ENCODE measurements around the gene CNTN2. TPM values are rescaled to one million over a fixed set of nuclear protein-coding genes. Genes with fewer than 3 reads are reported as not detected.
A peak's percentile ranks its signal among the peaks of the same experiment; 100 is the strongest.

CNTN2 gene
- total and polyA plus RNA-seq, 2 experiments from 2014 or later, result 9.7 TPM; not detected in 1

GRCh38 chr1:205122489-205122882 is 79.5 kb downstream of the CNTN2 start:
- peak overlapping the region; percentile 94 for H3K4me2 ChIP-seq
- H3K4me3 ChIP-seq, result peak overlapping the region; percentile 33
- H3K4me1 ChIP-seq (ENCODE audit: insufficient read depth), result peaks cover 15% of the 10 kb centered on the region
- H3K9me2 ChIP-seq (replicated peaks; ENCODE audit: insufficient read depth), result no peaks in the 10 kb centered on the region
- peak overlapping the region; percentile 87 for H3K27ac ChIP-seq
- no peaks in the 10 kb centered on the region for H3K27me3 ChIP-seq
- H4K20me1 ChIP-seq (ENCODE audit: insufficient read depth, poor library complexity, severe bottlenecking), result no peaks in the 10 kb centered on the region
- DNase-seq (ENCODE audit: low spot score), result no peak
- peaks cover 39% of the 10 kb centered on the region for H3K79me2 ChIP-seq
- no peaks in the 10 kb centered on the region for H3K36me3 ChIP-seq (replicated peaks; ENCODE audit: insufficient read depth, low read depth)
- TF ChIP-seq CTCF (IDR thresholded peaks at IDR 0.05; ENCODE audit: poor library complexity) (no peak), EZH2 (IDR thresholded peaks at IDR 0.05; ENCODE audit: borderline replicate concordance) (no peak), EZH2phosphoT487 (IDR thresholded peaks at IDR 0.05; ENCODE audit: low read depth, severe bottlenecking, unreplicated experiment) (no peak)
- no peaks in the 10 kb centered on the region for H3K9me3 ChIP-seq (ENCODE audit: low read depth)
- WGBS (ENCODE audit: low lambda C conversion rate, missing lambda C conversion rate), result 51% methylated on average over 9 of the region's 9 CpGs
- H2AFZ ChIP-seq, result peak overlapping the region; percentile 80

DNA sequence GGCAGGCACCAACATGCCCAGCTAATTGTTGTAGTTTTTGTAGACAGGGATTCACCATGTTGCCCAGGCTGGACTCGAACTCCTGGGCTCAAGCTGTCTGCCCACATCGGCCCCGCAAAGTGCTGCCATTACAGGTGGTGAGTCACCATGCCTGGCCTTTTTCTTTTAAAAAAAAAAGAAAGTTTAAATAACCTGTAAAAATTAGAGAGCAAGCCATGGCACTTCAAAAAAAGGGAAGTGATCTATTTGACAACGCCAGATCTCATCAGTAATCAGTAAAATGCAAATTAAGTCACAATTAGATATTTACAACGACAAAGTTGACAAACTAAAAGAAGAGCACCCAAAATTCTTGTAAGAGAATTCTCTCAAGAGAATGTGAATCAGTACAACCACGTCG is 81.7 kb downstream of the CNTN2 start:
- Histone ChIP-seq H3K4me3 (no peak overlapping the region), H3K27ac (no peak overlapping the region), H3K4me2 (no peak overlapping the region), H4K20me1 (ENCODE audit: insufficient read depth, poor library complexity, severe bottlenecking) (no peaks in the 10 kb centered on the region), H3K36me3 (replicated peaks; ENCODE audit: insufficient read depth, low read depth) (no peaks in the 10 kb centered on the region), H2AFZ (no peak overlapping the region), H3K27me3 (no peaks in the 10 kb centered on the region), H3K4me1 (ENCODE audit: insufficient read depth) (peaks cover 15% of the 10 kb centered on the region), H3K79me2 (peaks cover 19% of the 10 kb centered on the region), H3K9me2 (replicated peaks; ENCODE audit: insufficient read depth) (no peaks in the 10 kb centered on the region), H3K9me3 (ENCODE audit: low read depth) (no peaks in the 10 kb centered on the region)
- no peak for DNase-seq (ENCODE audit: low spot score)
- TF ChIP-seq EZH2 (IDR thresholded peaks at IDR 0.05; ENCODE audit: borderline replicate concordance) (no peak), CTCF (IDR thresholded peaks at IDR 0.05; ENCODE audit: poor library complexity) (no peak), EZH2phosphoT487 (IDR thresholded peaks at IDR 0.05; ENCODE audit: low read depth, severe bottlenecking, unreplicated experiment) (no peak)
- WGBS (ENCODE audit: low lambda C conversion rate, missing lambda C conversion rate), result 86% methylated on average over 7 of the region's 7 CpGs

- Histone ChIP-seq H3K27ac (no peak overlapping the region), H3K4me3 (no peak overlapping the region), H3K9me3 (ENCODE audit: low read depth) (no peaks in the 10 kb centered on the region), H3K4me2 (no peak overlapping the region), H4K20me1 (ENCODE audit: insufficient read depth, poor library complexity, severe bottlenecking) (no peaks in the 10 kb centered on the region), H3K79me2 (no peaks in the 10 kb centered on the region), H3K27me3 (no peaks in the 10 kb centered on the region), H3K36me3 (replicated peaks; ENCODE audit: insufficient read depth, low read depth) (no peaks in the 10 kb centered on the region), H2AFZ (no peak overlapping the region), H3K9me2 (replicated peaks; ENCODE audit: insufficient read depth) (no peaks in the 10 kb centered on the region), H3K4me1 (ENCODE audit: insufficient read depth) (peaks cover 4% of the 10 kb centered on the region)
- WGBS (ENCODE audit: low lambda C conversion rate, missing lambda C conversion rate), result 90% methylated on average over 3 of the region's 3 CpGs
- TF ChIP-seq CTCF (IDR thresholded peaks at IDR 0.05; ENCODE audit: poor library complexity) (no peak), EZH2phosphoT487 (IDR thresholded peaks at IDR 0.05; ENCODE audit: low read depth, severe bottlenecking, unreplicated experiment) (no peak), EZH2 (IDR thresholded peaks at IDR 0.05; ENCODE audit: borderline replicate concordance) (no peak)
- no peak for DNase-seq (ENCODE audit: low spot score)
Measured at GRCh38 chr1:205127646-205128045, 84.6 kb downstream of the CNTN2 start.

Other genes with a start within 250 kb of the CNTN2 start
- 1.0 and 2.2 TPM in 2 replicates for gene NFASC, start 172.3 kb upstream of the CNTN2 start, total RNA-seq
- 0.75 and 1.7 TPM in 2 replicates for gene NFASC, start 172.3 kb upstream of the CNTN2 start, polyA plus RNA-seq
- 2.1 and 2.2 TPM in 2 replicates for gene TMEM81, start 41.2 kb downstream of the CNTN2 start, total RNA-seq
- 1.3 TPM in 1 of 2 replicates, not detected in the other for gene TMEM81, start 41.2 kb downstream of the CNTN2 start, polyA plus RNA-seq
- gene RBBP5, start 78.8 kb downstream of the CNTN2 start, total RNA-seq, result 15.3 and 16.7 TPM in 2 replicates
- 9.0 and 9.2 TPM in 2 replicates for gene RBBP5, start 78.8 kb downstream of the CNTN2 start, polyA plus RNA-seq
- gene DSTYK, start 168.5 kb downstream of the CNTN2 start, total RNA-seq, result 8.5 and 11.0 TPM in 2 replicates
- gene DSTYK, start 168.5 kb downstream of the CNTN2 start, polyA plus RNA-seq, result 7.7 and 8.4 TPM in 2 replicates
- 2.4 and 2.5 TPM in 2 replicates for gene TMCC2, start 184.7 kb downstream of the CNTN2 start, total RNA-seq
- gene TMCC2, start 184.7 kb downstream of the CNTN2 start, polyA plus RNA-seq, result 1.7 and 2.9 TPM in 2 replicates